Gastroesophageal sphincter (tissue), 3 donors: Measurements from ENCODE around the gene SLC22A16.

Experiments used
- POLR2AphosphoS5 ChIP-seq: sonication (generic); formaldehyde crosslinking; IDR thresholded peaks from one replicate; pipeline ENCODE4 v1.6.1; 2017; ENCODE audit warnings: antibody characterized with exemption
- TF ChIP-seq, protein P1 (sequence below), 4 experiments: fragments of 200-600 bp in 2 of 4; fragments of 450-650 bp in 2 of 4; sonication (generic) in 1 of 4; IDR thresholded peaks; one replicate each; pipeline ENCODE4 v1.5.1; 2017 to 2019; ENCODE audit warnings: antibody characterized with exemption in 4 of 4, mild to moderate bottlenecking in 2 of 4, moderate library complexity in 2 of 4

GRCh38 chr6:110404607-110405006 is 71.8 kb downstream of the SLC22A16 start:
- no peak for TF ChIP-seq POLR2AphosphoS5
- TF ChIP-seq, protein P1, sequence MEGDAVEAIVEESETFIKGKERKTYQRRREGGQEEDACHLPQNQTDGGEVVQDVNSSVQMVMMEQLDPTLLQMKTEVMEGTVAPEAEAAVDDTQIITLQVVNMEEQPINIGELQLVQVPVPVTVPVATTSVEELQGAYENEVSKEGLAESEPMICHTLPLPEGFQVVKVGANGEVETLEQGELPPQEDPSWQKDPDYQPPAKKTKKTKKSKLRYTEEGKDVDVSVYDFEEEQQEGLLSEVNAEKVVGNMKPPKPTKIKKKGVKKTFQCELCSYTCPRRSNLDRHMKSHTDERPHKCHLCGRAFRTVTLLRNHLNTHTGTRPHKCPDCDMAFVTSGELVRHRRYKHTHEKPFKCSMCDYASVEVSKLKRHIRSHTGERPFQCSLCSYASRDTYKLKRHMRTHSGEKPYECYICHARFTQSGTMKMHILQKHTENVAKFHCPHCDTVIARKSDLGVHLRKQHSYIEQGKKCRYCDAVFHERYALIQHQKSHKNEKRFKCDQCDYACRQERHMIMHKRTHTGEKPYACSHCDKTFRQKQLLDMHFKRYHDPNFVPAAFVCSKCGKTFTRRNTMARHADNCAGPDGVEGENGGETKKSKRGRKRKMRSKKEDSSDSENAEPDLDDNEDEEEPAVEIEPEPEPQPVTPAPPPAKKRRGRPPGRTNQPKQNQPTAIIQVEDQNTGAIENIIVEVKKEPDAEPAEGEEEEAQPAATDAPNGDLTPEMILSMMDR (IDR thresholded peaks at IDR 0.05): no peak
